ENCODE results near the gene RCVRN. TPM values are rescaled to one million over a fixed set of nuclear protein-coding genes. Genes with fewer than 3 reads are reported as not detected.

RCVRN gene
- polyA plus RNA-seq, 1 of the 3 experiments (the other 2 are of a cell fraction), result not detected

GRCh38 chr17:9931144-9931741 lies 26.2 kb upstream of the RCVRN start:
- Histone ChIP-seq H3K27ac (ENCODE audit: low read depth in 2 of 2, low read length in 1 of 2) (no peak overlapping the region), H3K36me3 (replicated peaks in 1 of 2; ENCODE audit: control insufficient read depth in 1 of 2, insufficient read depth in 2 of 2, low read length in 1 of 2) (no peaks in the 10 kb centered on the region), H3K4me1 (ENCODE audit: control insufficient read depth in 1 of 2, insufficient read depth in 2 of 2, low read depth in 1 of 2, low read length in 1 of 2) (no peaks in the 10 kb centered on the region), H3K4me2 (no peak overlapping the region), H3K9me3 (no peaks in the 10 kb centered on the region), H3K4me3 (ENCODE audit: low read depth in 2 of 2, low read length in 1 of 2) (no peak overlapping the region), H3K9ac (no peak overlapping the region), H3K79me2 (ENCODE audit: insufficient read depth) (no peaks in the 10 kb centered on the region), H4K20me1 (ENCODE audit: insufficient read depth) (no peaks in the 10 kb centered on the region), H2AFZ (ENCODE audit: low read depth) (no peak overlapping the region), H3K27me3 (ENCODE audit: insufficient read depth) (peaks cover 23% of the 10 kb centered on the region; the same call in 1 of the 2 replicates), H3K9me2 (no peaks in the 10 kb centered on the region), H3F3A (replicated peaks; ENCODE audit: insufficient read depth) (no peaks in the 10 kb centered on the region)
- 38% methylated on average over 11 of the region's 12 CpGs for WGBS (ENCODE audit: low lambda C conversion rate)
- TF ChIP-seq GABPA (IDR thresholded peaks at IDR 0.05; ENCODE audit: low read depth) (no peak), RCOR1 (IDR thresholded peaks at IDR 0.05; ENCODE audit: low read length) (no peak), FOXM1 (IDR thresholded peaks at IDR 0.05; ENCODE audit: low read depth) (no peak), SIN3A (IDR thresholded peaks at IDR 0.05; ENCODE audit: borderline replicate concordance, low read depth, low read length) (no peak), FOXJ3 (CRISPR knock-in tag; IDR thresholded peaks at IDR 0.05) (no peak), TEAD4 (IDR thresholded peaks at IDR 0.05; ENCODE audit: borderline replicate concordance, insufficient read depth) (no peak), USF1 (IDR thresholded peaks at IDR 0.05; ENCODE audit: borderline replicate concordance, low read depth) (no peak), POLR2AphosphoS5 (IDR thresholded peaks at IDR 0.05; ENCODE audit: low read depth, low read length) (no peak), IRF3 (IDR thresholded peaks at IDR 0.05; ENCODE audit: low read depth, low read length) (no peak), RFX5 (IDR thresholded peaks at IDR 0.05; ENCODE audit: low read length) (no peak), JUND (IDR thresholded peaks at IDR 0.05) (no peak), NRF1 (IDR thresholded peaks at IDR 0.05; ENCODE audit: low read depth, low read length) (no peak), FOSL2 (IDR thresholded peaks at IDR 0.05; ENCODE audit: borderline replicate concordance, low read depth) (no peak), RAD21 (IDR thresholded peaks at IDR 0.05; ENCODE audit: low read length) (no peak), NFIC (IDR thresholded peaks at IDR 0.05; ENCODE audit: borderline replicate concordance) (no peak), MEF2A (IDR thresholded peaks at IDR 0.05; ENCODE audit: borderline replicate concordance, low read depth) (no peak), MAX (IDR thresholded peaks at IDR 0.05; ENCODE audit: low read depth) (no peak), YY1 (IDR thresholded peaks at IDR 0.05; ENCODE audit: low read depth) (no peak)
- POLR2A ChIA-PET, result no interaction called here
- CTCF ChIA-PET, result interaction anchor here (0.9 to 1.5 kb wide), 4 partner anchors 13 to 686 kb away, joined by 3 to 5 read pairs (median 4); no protein-coding TSS in a partner anchor
- no peak for DNase-seq

- peaks cover 23% of the 10 kb centered on the region; the same call in 1 of the 2 replicates for H3K27me3 ChIP-seq (ENCODE audit: insufficient read depth)
- ChIA-PET POLR2A (no interaction called here), CTCF (interaction anchor here (1.2 to 2.3 kb wide), 3 partner anchors 11 to 398 kb away, joined by 3 to 7 read pairs (median 3); no protein-coding TSS in a partner anchor)
- no peaks in the 10 kb centered on the region for H3K9me3 ChIP-seq
- no peaks in the 10 kb centered on the region for H3K36me3 ChIP-seq (replicated peaks in 1 of 2; ENCODE audit: control insufficient read depth in 1 of 2, insufficient read depth in 2 of 2, low read length in 1 of 2)
- no peaks in the 10 kb centered on the region for H3F3A ChIP-seq (replicated peaks; ENCODE audit: insufficient read depth)
- WGBS (ENCODE audit: low lambda C conversion rate), result 42% methylated on average over 8 of the region's 8 CpGs
- H3K79me2 ChIP-seq (ENCODE audit: insufficient read depth), result no peaks in the 10 kb centered on the region
- H3K4me1 ChIP-seq (ENCODE audit: control insufficient read depth in 1 of 2, insufficient read depth in 2 of 2, low read depth in 1 of 2, low read length in 1 of 2), result no peaks in the 10 kb centered on the region
- H4K20me1 ChIP-seq (ENCODE audit: insufficient read depth), result no peaks in the 10 kb centered on the region
- no peak overlapping the region for H3K4me3 ChIP-seq (ENCODE audit: low read depth in 2 of 2, low read length in 1 of 2)
- no peak for DNase-seq
- H3K9ac ChIP-seq, result no peak overlapping the region
- H3K9me2 ChIP-seq, result no peaks in the 10 kb centered on the region
- no peak overlapping the region for H2AFZ ChIP-seq (ENCODE audit: low read depth)
- no peak overlapping the region for H3K27ac ChIP-seq (ENCODE audit: low read depth in 2 of 2, low read length in 1 of 2)
- no peak for TF ChIP-seq TAF1 (IDR thresholded peaks at IDR 0.05; ENCODE audit: borderline replicate concordance, low read depth, low read length)
- no peak for TF ChIP-seq TCF12 (IDR thresholded peaks at IDR 0.05)
- no peak for TF ChIP-seq PBX3 (IDR thresholded peaks at IDR 0.05)
- no peak for TF ChIP-seq NFIC (IDR thresholded peaks at IDR 0.05; ENCODE audit: borderline replicate concordance)
- no peak for TF ChIP-seq EP300 (IDR thresholded peaks at IDR 0.05; ENCODE audit: borderline replicate concordance in 1 of 2, low read depth in 1 of 2, low read length in 1 of 2)
- no peak for TF ChIP-seq USF1 (IDR thresholded peaks at IDR 0.05; ENCODE audit: borderline replicate concordance, low read depth)
- TF ChIP-seq GATA2 (CRISPR knock-in tag; IDR thresholded peaks at IDR 0.05), result no peak
- no peak overlapping the region for H3K4me2 ChIP-seq
Observed at GRCh38 chr17:9929871-9930270, 24.8 kb upstream of the RCVRN start.
